NB4 (cell line): ENCODE results near the gene GLYATL2.

Experiments
- DNase-seq: peaks from one replicate; pipeline ENCODE4 v3.0.0; 2010; ENCODE audit warnings: low read depth
- H3K4me3 ChIP-seq: one replicate; pipeline ENCODE4 v1.5.1; 2011; ENCODE audit warnings: mild to moderate bottlenecking, low read depth, low read length, moderate library complexity
- MAX ChIP-seq: IDR thresholded peaks from 2 replicates; pipeline ENCODE4 v1.6.1; 2011; ENCODE audit warnings: low read depth, low read length
- MYC ChIP-seq: IDR thresholded peaks from 2 replicates; pipeline ENCODE4 v1.6.1; 2011; ENCODE audit warnings: low read depth, low read length
- POLR2A ChIP-seq: IDR thresholded peaks from 2 replicates; pipeline ENCODE4 v1.6.1; 2011; ENCODE audit warnings: mild to moderate bottlenecking; ENCODE audit not compliant: insufficient read length; ENCODE audit errors: extremely low read depth
- TF ChIP-seq, protein P1 (sequence below): IDR thresholded peaks from one replicate; pipeline ENCODE4 v1.5.1; 2012; ENCODE audit warnings: low read depth, low read length

The GLYATL2 gene

DNA sequence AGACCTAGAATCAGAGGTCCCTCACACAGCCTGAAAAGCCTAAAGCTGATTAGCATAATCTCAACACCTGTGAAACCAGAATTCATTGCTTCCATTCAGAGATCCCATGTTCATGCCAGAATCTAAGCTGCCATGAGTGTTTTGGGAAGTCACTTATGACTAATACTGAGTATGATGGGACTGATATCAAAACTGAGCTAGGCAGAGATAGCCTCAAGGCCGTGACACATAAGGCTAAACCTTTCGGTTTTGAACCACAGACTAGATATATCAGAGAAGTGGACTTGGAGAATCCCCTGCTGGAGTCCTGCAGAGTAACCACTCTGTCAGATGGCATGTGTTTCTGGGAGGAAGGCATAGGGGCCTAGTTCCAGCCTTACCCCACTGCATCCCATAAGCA, 23.1 kb upstream of the GLYATL2 start:
- no peak overlapping the region for H3K4me3 ChIP-seq
- TF ChIP-seq MAX (no peak), MYC (no peak)
- no peak for DNase-seq

DNA sequence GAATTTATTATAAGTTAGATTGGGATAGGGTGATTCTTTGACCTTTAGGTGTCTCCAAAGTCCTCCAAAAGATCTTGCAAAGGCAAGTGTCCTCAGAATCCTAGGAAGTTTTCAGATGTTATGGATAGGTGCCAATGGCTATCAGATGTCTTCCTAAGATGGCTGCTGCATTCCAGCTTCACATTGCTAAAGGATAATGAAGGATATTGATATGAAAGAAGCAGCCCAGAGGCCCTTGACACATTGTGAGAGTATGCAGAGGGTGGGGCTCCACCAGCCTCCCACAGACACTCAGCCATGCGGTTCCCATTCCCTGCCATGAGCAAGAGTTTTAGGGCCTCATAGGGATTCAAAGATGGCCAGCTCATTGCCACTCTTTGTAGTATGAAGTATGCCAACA, 22.3 kb upstream of the GLYATL2 start:
- TF ChIP-seq POLR2A = no peak
- TF ChIP-seq MYC = no peak
- TF ChIP-seq, protein P1, sequence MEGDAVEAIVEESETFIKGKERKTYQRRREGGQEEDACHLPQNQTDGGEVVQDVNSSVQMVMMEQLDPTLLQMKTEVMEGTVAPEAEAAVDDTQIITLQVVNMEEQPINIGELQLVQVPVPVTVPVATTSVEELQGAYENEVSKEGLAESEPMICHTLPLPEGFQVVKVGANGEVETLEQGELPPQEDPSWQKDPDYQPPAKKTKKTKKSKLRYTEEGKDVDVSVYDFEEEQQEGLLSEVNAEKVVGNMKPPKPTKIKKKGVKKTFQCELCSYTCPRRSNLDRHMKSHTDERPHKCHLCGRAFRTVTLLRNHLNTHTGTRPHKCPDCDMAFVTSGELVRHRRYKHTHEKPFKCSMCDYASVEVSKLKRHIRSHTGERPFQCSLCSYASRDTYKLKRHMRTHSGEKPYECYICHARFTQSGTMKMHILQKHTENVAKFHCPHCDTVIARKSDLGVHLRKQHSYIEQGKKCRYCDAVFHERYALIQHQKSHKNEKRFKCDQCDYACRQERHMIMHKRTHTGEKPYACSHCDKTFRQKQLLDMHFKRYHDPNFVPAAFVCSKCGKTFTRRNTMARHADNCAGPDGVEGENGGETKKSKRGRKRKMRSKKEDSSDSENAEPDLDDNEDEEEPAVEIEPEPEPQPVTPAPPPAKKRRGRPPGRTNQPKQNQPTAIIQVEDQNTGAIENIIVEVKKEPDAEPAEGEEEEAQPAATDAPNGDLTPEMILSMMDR = no peak
- no peak for TF ChIP-seq MAX
- DNase-seq = no peak
- no peak overlapping the region for H3K4me3 ChIP-seq

DNA sequence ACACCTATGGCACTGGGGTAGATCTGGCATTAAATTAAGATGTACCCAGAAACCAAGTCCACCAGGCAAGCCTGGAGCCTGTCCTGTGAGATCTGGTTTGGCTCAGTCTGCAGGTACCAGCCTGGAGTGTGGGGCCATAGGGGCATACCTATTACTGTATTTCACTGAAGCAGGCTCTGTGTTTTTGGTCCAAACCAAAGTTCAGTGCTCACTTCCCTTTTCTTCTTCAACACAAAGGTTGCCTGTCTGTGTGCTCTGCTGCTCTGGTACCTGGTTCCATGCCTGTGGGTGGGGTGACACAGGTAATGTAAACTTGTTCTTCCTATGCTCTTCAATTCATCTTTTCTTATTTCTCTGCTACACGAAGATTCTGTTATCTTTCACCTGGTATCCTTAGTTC, 19.8 kb upstream of the GLYATL2 start:
- no peak for TF ChIP-seq POLR2A
- TF ChIP-seq MAX = no peak
- TF ChIP-seq, protein P1 = no peak
- no peak for TF ChIP-seq MYC
- no peak overlapping the region for H3K4me3 ChIP-seq
- DNase-seq = no peak

DNA sequence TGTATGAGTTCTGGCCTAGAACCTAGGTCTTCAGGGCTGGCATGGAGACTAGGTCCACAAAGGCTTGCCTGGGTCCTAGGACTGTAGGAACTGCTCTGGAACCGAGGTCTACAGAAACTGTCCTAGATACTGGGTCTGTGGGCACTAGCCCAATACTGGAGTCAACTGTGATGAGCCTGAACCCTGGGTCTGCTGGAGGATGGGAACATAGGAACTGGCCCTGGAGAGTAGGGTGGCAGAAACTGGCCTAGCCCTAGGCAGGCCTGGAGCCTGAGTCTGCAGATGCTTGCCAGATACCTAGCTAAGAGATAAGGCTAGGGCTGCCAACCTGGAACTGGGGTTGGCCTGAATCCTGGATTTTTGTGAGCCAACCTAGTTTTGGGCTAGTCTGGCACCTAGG, 19.2 kb upstream of the GLYATL2 start:
- TF ChIP-seq POLR2A (no peak), MYC (no peak), MAX (no peak)
- TF ChIP-seq, protein P1 = no peak
- no peak for DNase-seq
- no peak overlapping the region for H3K4me3 ChIP-seq

GRCh38 chr11:58861533-58861932, 17.0 kb upstream of the GLYATL2 start:
- no peak overlapping the region for H3K4me3 ChIP-seq
- no peak for DNase-seq
- TF ChIP-seq POLR2A (no peak), MAX (no peak), MYC (no peak)
- TF ChIP-seq, protein P1 = no peak

DNA sequence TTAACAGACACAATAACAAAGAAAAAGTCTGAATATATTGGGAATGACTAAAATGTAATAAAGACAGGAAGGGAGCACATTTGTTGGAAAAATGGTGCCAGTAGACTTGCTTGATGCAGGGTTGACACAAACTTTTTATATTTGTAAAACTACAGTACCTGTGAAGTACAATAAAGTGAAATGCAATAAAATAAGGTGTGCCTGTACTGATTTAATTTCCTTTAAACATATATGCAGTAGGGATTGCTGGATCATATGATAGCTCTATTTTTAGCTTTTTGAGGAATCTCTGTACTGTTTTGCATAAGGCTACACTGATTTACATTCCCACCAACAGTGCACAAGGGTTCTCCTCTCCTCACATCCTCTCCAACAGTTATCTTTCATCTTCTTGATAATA, 12.3 kb upstream of the GLYATL2 start:
- no peak for DNase-seq
- no peak for TF ChIP-seq MYC
- no peak for TF ChIP-seq MAX
- no peak for TF ChIP-seq POLR2A
- TF ChIP-seq, protein P1 = no peak
- no peak overlapping the region for H3K4me3 ChIP-seq
